Uterus (tissue), 2 donors: ENCODE data around the gene EML6.

ENCODE experiments used
- CTCF ChIP-seq, 4 experiments: fragments of 200-600 bp in 2 of 4; fragments of 450-650 bp in 2 of 4; sonication (generic) in 2 of 4; IDR thresholded peaks; one replicate each; pipeline ENCODE4 v1.5.1; 2016 to 2019; ENCODE audit warnings: antibody characterized with exemption in 4 of 4, mild to moderate bottlenecking in 2 of 4, moderate library complexity in 1 of 4
- POLR2A ChIP-seq, 2 donors: fragments of 450-650 bp; IDR thresholded peaks; one replicate each; pipeline ENCODE4 v1.6.1; 2016; ENCODE audit warnings: antibody characterized with exemption in 2 of 2, mild to moderate bottlenecking in 1 of 2, moderate library complexity in 1 of 2

DNA sequence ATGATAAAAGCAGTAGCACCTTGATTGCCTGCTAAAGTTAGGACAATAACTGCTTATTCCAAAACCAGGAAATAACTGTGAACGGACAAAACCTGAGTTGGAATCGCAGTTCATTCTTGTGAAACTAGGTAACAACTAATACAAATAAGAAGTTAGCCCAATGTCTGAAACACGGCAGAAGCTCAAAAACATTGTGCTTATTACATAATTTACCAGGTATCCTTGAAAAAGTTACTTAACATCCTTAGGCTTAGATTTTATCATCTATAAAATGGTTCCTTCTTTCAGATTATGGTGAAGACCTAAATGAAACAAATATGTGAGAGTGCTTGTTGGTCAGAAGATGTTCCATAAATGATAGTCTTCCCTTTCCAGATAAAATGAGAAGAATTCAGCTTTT lies 294.4 kb downstream of the EML6 start:
- TF ChIP-seq POLR2A (IDR thresholded peaks at IDR 0.05) = no peak
- TF ChIP-seq CTCF (IDR thresholded peaks at IDR 0.05) = no peak
